ENCODE data around the gene CDKAL1. TPM values are rescaled to one million over a fixed set of nuclear protein-coding genes. Genes with fewer than 3 reads are reported as not detected.

The CDKAL1 gene
- total RNA-seq, 2 experiments from 2014 or later: 23.5 to 26.9 TPM

GRCh38 chr6:21141616-21142303 is 607.5 kb downstream of the CDKAL1 start:
- ChIA-PET POLR2A (no interaction called here), CTCF (interaction anchor here (0.6 kb wide), 1 partner anchor 1647 kb away, joined by 4 read pairs; no protein-coding TSS in a partner anchor)
- Mint-ChIP-seq H3K4me1 (no peaks in the 10 kb centered on the region), H3K36me3 (ENCODE audit: low read depth) (peaks cover 5% of the 10 kb centered on the region), H3K27ac (no peak overlapping the region), H3K27me3 (no peaks in the 10 kb centered on the region), H3K9me3 (no peaks in the 10 kb centered on the region), H3K4me3 (no peak overlapping the region)
- DNase-seq: no peak

DNA sequence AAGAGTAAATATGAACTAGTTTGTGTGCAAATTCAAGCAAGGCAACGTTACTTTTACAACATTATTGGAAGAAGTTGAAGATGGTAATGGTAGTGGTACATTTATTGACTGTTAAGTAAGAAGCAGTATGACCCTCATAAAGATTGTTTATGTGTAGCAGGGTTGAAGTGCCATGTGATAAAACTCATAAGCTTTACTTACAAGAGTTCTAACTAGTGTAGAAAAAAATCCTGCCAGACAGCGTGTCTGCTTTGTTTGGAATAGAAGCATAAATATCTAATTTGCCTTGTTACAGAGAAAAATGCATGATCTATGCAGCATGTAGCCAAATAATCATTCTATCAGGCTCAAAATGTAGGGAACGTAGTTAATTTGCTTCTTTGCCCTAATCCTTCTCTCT is 608.5 kb downstream of the CDKAL1 start:
- H3K9me3 Mint-ChIP-seq: no peaks in the 10 kb centered on the region
- peaks cover 5% of the 10 kb centered on the region for H3K36me3 Mint-ChIP-seq (ENCODE audit: low read depth)
- H3K4me1 Mint-ChIP-seq: no peaks in the 10 kb centered on the region
- no peaks in the 10 kb centered on the region for H3K27me3 Mint-ChIP-seq
- H3K27ac Mint-ChIP-seq: no peak overlapping the region
- POLR2A ChIA-PET: interaction anchor here (0.6 kb wide), 1 partner anchor 15 kb away, joined by 3 read pairs; no protein-coding TSS in a partner anchor
- CTCF ChIA-PET: interaction anchor here (0.6 kb wide), 1 partner anchor 1648 kb away, joined by 4 read pairs; no protein-coding TSS in a partner anchor
- H3K4me3 Mint-ChIP-seq: no peak overlapping the region
- DNase-seq: no peak

DNA sequence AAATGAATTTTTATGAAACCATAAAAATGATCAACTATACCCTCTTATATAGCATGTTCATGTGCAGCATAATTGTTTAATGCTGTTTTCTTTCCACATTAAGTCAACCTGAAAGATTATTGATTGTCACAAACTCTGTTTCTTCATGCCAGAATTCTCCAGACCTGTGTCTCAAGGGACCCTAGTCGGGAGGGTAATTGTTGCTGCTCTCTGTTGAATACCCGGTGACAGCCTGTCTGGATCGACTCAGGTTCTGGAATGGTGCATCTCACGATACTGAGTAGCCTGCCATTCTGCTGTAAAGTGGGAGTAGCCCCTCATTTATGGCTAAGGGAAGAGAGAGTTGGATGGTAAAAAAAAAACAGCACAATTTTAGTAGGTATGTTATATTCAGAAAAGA is 609.4 kb downstream of the CDKAL1 start:
- no peak for DNase-seq
- Mint-ChIP-seq H3K36me3 (ENCODE audit: low read depth) (peaks cover 5% of the 10 kb centered on the region), H3K4me3 (no peak overlapping the region), H3K27ac (no peak overlapping the region), H3K4me1 (no peaks in the 10 kb centered on the region), H3K27me3 (no peaks in the 10 kb centered on the region), H3K9me3 (no peaks in the 10 kb centered on the region)
- CTCF ChIA-PET: interaction anchor here (1.7 kb wide), 1 partner anchor 18 kb away, joined by 3 read pairs; no protein-coding TSS in a partner anchor
- POLR2A ChIA-PET: no interaction called here

- no peak overlapping the region for H3K27ac Mint-ChIP-seq
- ChIA-PET POLR2A (no interaction called here), CTCF (interaction anchor here (1.7 kb wide), 1 partner anchor 17 kb away, joined by 3 read pairs; no protein-coding TSS in a partner anchor)
- no peaks in the 10 kb centered on the region for H3K27me3 Mint-ChIP-seq
- DNase-seq: no peak
- H3K36me3 Mint-ChIP-seq (ENCODE audit: low read depth): peaks cover 5% of the 10 kb centered on the region
- peaks cover 2% of the 10 kb centered on the region for H3K9me3 Mint-ChIP-seq
- no peaks in the 10 kb centered on the region for H3K4me1 Mint-ChIP-seq
- no peak overlapping the region for H3K4me3 Mint-ChIP-seq
Observed at GRCh38 chr6:21144928-21145327, 610.7 kb downstream of the CDKAL1 start.

DNA sequence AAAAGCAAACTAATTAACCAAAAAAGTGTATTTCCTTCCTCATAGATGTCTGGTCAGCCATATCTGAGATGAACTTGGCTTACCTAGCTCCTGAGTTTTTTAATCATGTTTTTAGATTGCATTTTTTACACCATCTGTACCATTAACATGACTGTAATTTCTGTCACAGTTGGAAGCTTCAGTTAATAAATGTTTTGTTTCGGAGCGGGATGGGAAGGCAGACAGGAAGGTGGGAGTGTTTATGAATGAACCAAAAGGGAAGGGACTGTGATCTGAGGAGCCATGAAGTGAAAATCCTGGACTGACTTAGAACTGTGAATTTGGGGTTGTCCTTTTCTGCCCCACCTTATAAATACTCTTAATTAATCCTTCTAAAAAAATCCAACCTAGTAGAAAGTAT is 613.7 kb downstream of the CDKAL1 start:
- Mint-ChIP-seq H3K36me3 (ENCODE audit: low read depth) (peaks cover 3% of the 10 kb centered on the region), H3K27ac (no peak overlapping the region)
- CTCF ChIA-PET: no interaction called here

GRCh38 chr6:21149470-21149869 is 615.2 kb downstream of the CDKAL1 start:
- POLR2A ChIA-PET: no interaction called here
- no peak overlapping the region for H3K4me3 Mint-ChIP-seq

More for the DNA sequence above, 613.7 kb downstream of the CDKAL1 start:
- peaks cover 2% of the 10 kb centered on the region for H3K9me3 Mint-ChIP-seq
- DNase-seq: no peak
- POLR2A ChIA-PET: no interaction called here
- H3K4me1 Mint-ChIP-seq: no peaks in the 10 kb centered on the region
- H3K4me3 Mint-ChIP-seq: no peak overlapping the region
- no peaks in the 10 kb centered on the region for H3K27me3 Mint-ChIP-seq

GRCh38 chr6:21150667-21151066 is 616.4 kb downstream of the CDKAL1 start:
- Mint-ChIP-seq H3K27me3 (no peaks in the 10 kb centered on the region), H3K4me3 (no peak overlapping the region), H3K9me3 (peaks cover 2% of the 10 kb centered on the region), H3K36me3 (ENCODE audit: low read depth) (no peaks in the 10 kb centered on the region), H3K4me1 (no peaks in the 10 kb centered on the region), H3K27ac (no peak overlapping the region)
- POLR2A ChIA-PET: no interaction called here
- no peak for DNase-seq
- CTCF ChIA-PET: no interaction called here

More at GRCh38 chr6:21149470-21149869, 615.2 kb downstream of the CDKAL1 start:
- H3K9me3 Mint-ChIP-seq: peaks cover 2% of the 10 kb centered on the region
- CTCF ChIA-PET: no interaction called here
- H3K27me3 Mint-ChIP-seq: no peaks in the 10 kb centered on the region
- H3K4me1 Mint-ChIP-seq: no peaks in the 10 kb centered on the region
- peaks cover 3% of the 10 kb centered on the region for H3K36me3 Mint-ChIP-seq (ENCODE audit: low read depth)
- H3K27ac Mint-ChIP-seq: no peak overlapping the region
- DNase-seq: no peak

- H3K4me1 Mint-ChIP-seq: no peaks in the 10 kb centered on the region
- peaks cover 2% of the 10 kb centered on the region for H3K9me3 Mint-ChIP-seq
- H3K36me3 Mint-ChIP-seq (ENCODE audit: low read depth): no peaks in the 10 kb centered on the region
- H3K27me3 Mint-ChIP-seq: no peaks in the 10 kb centered on the region
- H3K27ac Mint-ChIP-seq: no peak overlapping the region
- no peak for DNase-seq
- no peak overlapping the region for H3K4me3 Mint-ChIP-seq
- ChIA-PET CTCF (no interaction called here), POLR2A (no interaction called here)
Observed at GRCh38 chr6:21151119-21151518, 616.9 kb downstream of the CDKAL1 start.

DNA sequence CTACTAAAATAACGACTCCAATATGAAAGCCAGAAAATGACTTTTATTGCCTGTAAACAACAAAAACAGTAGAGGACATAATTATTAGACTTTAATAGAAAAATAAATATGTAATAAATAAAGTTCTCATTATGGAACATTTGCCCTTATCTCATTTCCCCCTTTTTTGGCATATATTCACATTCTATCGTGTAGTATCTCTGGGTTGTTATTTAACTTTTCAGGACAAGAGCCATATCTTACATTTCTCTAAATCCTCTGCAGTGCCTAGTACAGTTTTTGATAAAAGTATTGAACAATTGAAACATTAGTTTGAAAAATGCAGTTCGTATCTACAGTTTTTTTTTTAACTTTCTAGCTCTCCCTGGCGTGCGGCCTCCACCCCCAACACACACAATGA is 617.3 kb downstream of the CDKAL1 start:
- ChIA-PET POLR2A (no interaction called here), CTCF (no interaction called here)
- Mint-ChIP-seq H3K27ac (no peak overlapping the region), H3K9me3 (peaks cover 2% of the 10 kb centered on the region), H3K27me3 (no peaks in the 10 kb centered on the region), H3K4me3 (no peak overlapping the region), H3K36me3 (ENCODE audit: low read depth) (no peaks in the 10 kb centered on the region), H3K4me1 (no peaks in the 10 kb centered on the region)
- DNase-seq: no peak

GRCh38 chr6:21157186-21157929 is 623.1 kb downstream of the CDKAL1 start:
- CTCF ChIA-PET: no interaction called here
- no peak for DNase-seq
- POLR2A ChIA-PET: interaction anchor here (0.7 kb wide), 1 partner anchor 15 kb away, joined by 3 read pairs; no protein-coding TSS in a partner anchor
- Mint-ChIP-seq H3K27ac (no peak overlapping the region), H3K4me1 (peaks cover 15% of the 10 kb centered on the region), H3K9me3 (no peaks in the 10 kb centered on the region), H3K36me3 (ENCODE audit: low read depth) (no peaks in the 10 kb centered on the region), H3K27me3 (no peaks in the 10 kb centered on the region), H3K4me3 (no peak overlapping the region)

- H3K27ac Mint-ChIP-seq: no peak overlapping the region
- no peaks in the 10 kb centered on the region for H3K36me3 Mint-ChIP-seq (ENCODE audit: low read depth)
Observed at GRCh38 chr6:21158149-21158548, 623.9 kb downstream of the CDKAL1 start.

GRCh38 chr6:21158873-21159272 is 624.6 kb downstream of the CDKAL1 start:
- H3K36me3 Mint-ChIP-seq (ENCODE audit: low read depth): no peaks in the 10 kb centered on the region
- H3K27ac Mint-ChIP-seq: no peak overlapping the region
- no peak overlapping the region for H3K4me3 Mint-ChIP-seq
- H3K4me1 Mint-ChIP-seq: peaks cover 26% of the 10 kb centered on the region
- no peaks in the 10 kb centered on the region for H3K27me3 Mint-ChIP-seq
- ChIA-PET CTCF (no interaction called here), POLR2A (no interaction called here)
- H3K9me3 Mint-ChIP-seq: no peaks in the 10 kb centered on the region
- no peak for DNase-seq

More at GRCh38 chr6:21158149-21158548, 623.9 kb downstream of the CDKAL1 start:
- H3K27me3 Mint-ChIP-seq: no peaks in the 10 kb centered on the region
- no peaks in the 10 kb centered on the region for H3K9me3 Mint-ChIP-seq
- peaks cover 22% of the 10 kb centered on the region for H3K4me1 Mint-ChIP-seq
- ChIA-PET CTCF (no interaction called here), POLR2A (no interaction called here)
- no peak overlapping the region for H3K4me3 Mint-ChIP-seq
- DNase-seq: no peak

GRCh38 chr6:21159465-21159864 is 625.2 kb downstream of the CDKAL1 start:
- DNase-seq: no peak
- H3K4me1 Mint-ChIP-seq: peaks cover 31% of the 10 kb centered on the region
- no peak overlapping the region for H3K27ac Mint-ChIP-seq
- no peaks in the 10 kb centered on the region for H3K27me3 Mint-ChIP-seq
- no peaks in the 10 kb centered on the region for H3K9me3 Mint-ChIP-seq
- POLR2A ChIA-PET: no interaction called here
- CTCF ChIA-PET: no interaction called here
- H3K36me3 Mint-ChIP-seq (ENCODE audit: low read depth): no peaks in the 10 kb centered on the region
- no peak overlapping the region for H3K4me3 Mint-ChIP-seq
